Activated T-helper 2 cell treated with anti-CD3 and anti-CD28 coated beads, Interferon-gamma antibody, Interleukin-2, Interleukin-4, amounts not matched to agents 10 μg/mL and 5 μg/mL and 100 μg/mL, durations not matched to agents 14 hours and 24 hours and 36 hours (primary cell): Measurements from ENCODE around the gene IPCEF1. TPM values are rescaled to one million over a fixed set of nuclear protein-coding genes. Genes with fewer than 3 reads are reported as not detected.
"Not testable (repeated sequence)": the region's sequence is repeated elsewhere in the genome, so short reads cannot be mapped to it uniquely, and the experiment has no call there.

ENCODE experiments used
- DNase-seq: peaks from one replicate; pipeline ENCODE4 v3.0.0; 2021; ENCODE audit warnings: low spot score
- H3K27ac Mint-ChIP-seq: one replicate; pipeline ENCODE4 v1.8.0; 2021; ENCODE audit warnings: mixed read lengths
- H3K27me3 Mint-ChIP-seq: one replicate; pipeline ENCODE4 v1.8.0; 2021; ENCODE audit warnings: low read depth, mixed read lengths
- H3K36me3 Mint-ChIP-seq: one replicate; pipeline ENCODE4 v1.8.0; 2021; ENCODE audit warnings: low read depth, mixed read lengths
- H3K4me1 Mint-ChIP-seq: one replicate; pipeline ENCODE4 v1.8.0; 2021; ENCODE audit warnings: low read depth, mixed read lengths
- H3K4me3 Mint-ChIP-seq: one replicate; pipeline ENCODE4 v1.8.0; 2021; ENCODE audit warnings: low read depth, mild to moderate bottlenecking, moderate library complexity, mixed read lengths
- H3K9me3 Mint-ChIP-seq: one replicate; pipeline ENCODE4 v1.8.0; 2021; ENCODE audit warnings: mixed read lengths
- intact Hi-C: fragments of 100-400 bp; cut with micrococcal nuclease; formaldehyde crosslinking; loops from one replicate; pipeline ENCODE4 v1.15.1; 2023
- total RNA-seq: library from RNA; stranded (reverse); gene quantifications from 2 replicates; pipeline ENCODE4 v1.2.3, GENCODE V29; 2022

IPCEF1 gene
- total RNA-seq, 1 donor from 2014 or later: 0.34 TPM

- peaks cover 19% of the 10 kb centered on the region for H3K27me3 Mint-ChIP-seq
- peaks cover 29% of the 10 kb centered on the region for H3K36me3 Mint-ChIP-seq
- no peak for DNase-seq
- intact Hi-C loops: loop anchor here (5.0 kb wide), 2 partner anchors 167 to 1263 kb away; partner anchors contain the start of gene FBXO5
- peaks cover 8% of the 10 kb centered on the region for H3K9me3 Mint-ChIP-seq
- H3K4me3 Mint-ChIP-seq: peak overlapping the region; percentile 57
- peaks cover 76% of the 10 kb centered on the region for H3K4me1 Mint-ChIP-seq
- peak overlapping the region; percentile 8 for H3K27ac Mint-ChIP-seq
Observed at GRCh38 chr6:154245506-154245905, 111.1 kb downstream of the IPCEF1 start.

DNA sequence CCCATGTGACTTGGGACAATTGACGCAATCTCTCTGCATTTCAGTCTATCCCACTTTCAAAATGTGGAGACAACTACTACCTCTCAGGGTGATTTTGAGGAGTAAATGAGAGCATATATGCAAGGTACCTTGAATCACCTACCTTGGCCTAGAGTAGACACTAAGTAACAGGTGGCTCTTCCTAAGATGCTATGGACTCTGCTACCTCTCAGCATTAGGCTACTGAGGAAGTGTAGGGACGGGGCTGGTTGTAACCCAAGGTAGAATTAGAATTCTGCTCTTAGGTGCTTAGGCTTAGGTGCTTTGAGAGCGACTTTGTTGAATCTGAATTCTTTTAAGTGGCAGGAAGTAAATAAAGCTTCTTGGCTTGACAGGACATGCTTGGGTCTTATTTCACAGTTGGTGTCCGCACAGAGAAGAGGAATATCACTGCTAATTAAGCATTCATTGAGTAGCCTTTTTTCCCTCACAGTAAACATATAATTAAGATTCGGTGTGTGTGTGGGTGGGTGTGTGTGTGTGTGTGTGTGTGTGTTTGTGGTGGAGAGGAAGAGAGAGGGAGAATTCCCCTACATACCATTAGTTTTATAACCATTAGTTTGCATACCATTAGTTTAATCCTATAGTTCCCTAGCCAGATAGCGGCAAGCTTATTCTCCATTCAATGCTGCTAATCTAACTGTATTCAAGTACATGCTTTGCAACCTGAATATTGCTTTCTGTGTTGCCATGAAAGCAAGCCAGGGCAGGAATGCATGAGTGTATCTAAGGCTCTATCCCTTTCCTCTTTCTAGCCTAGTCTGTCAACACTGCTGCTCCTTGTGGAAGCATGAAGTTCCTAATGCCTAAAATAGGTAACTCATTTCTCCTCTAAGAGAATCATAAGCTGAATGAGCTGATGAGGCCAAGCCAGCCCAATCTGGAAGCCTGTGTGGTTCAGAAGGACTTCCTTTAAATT lies 112.5 kb downstream of the IPCEF1 start:
- Mint-ChIP-seq H3K36me3 (peaks cover 29% of the 10 kb centered on the region), H3K27me3 (peaks cover 19% of the 10 kb centered on the region), H3K4me1 (peaks cover 75% of the 10 kb centered on the region), H3K27ac (no peak overlapping the region), H3K9me3 (peaks cover 8% of the 10 kb centered on the region), H3K4me3 (no peak overlapping the region)
- intact Hi-C loops: no loop called here
- DNase-seq: no peak

DNA sequence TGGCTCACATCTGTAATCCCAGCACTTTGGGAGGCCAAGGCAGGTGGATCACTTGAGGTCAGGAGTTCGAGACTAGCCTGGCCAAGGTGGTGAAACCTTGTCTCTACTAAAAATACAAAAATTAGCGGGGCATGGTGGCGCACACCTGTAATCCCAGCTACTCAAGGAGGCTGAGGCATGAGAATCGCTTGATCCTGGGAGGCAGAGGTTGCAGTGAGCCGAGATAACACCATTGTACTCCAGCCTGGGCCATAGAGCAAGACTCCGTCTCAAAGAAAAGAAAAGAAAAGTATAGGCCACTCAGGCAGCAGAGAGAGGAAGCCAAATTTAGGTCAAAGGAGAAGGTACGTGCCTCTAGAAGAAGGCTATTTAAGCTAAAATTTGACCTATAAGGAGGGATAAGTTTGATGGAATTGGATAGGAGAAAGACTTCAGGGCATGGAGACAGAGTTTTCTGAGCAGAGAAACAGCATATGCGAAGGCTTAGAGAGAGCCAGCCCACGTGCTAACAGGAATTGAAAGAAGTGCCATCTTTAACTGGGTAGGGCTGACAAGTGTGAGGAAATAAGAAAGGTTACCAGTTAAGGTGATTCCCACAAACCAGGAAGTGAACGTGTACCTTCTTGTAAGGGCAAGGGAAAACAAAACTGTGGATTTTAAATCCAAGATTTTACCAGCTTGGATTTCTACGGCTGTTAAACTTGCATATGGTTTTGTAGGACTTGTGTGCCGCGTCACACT lies 113.8 kb downstream of the IPCEF1 start:
- Mint-ChIP-seq H3K4me3 (no peak overlapping the region), H3K27me3 (peaks cover 19% of the 10 kb centered on the region), H3K36me3 (peaks cover 29% of the 10 kb centered on the region), H3K27ac (no peak overlapping the region), H3K9me3 (peaks cover 8% of the 10 kb centered on the region), H3K4me1 (peaks cover 67% of the 10 kb centered on the region)
- DNase-seq: no peak
- intact Hi-C loops: no loop called here

DNA sequence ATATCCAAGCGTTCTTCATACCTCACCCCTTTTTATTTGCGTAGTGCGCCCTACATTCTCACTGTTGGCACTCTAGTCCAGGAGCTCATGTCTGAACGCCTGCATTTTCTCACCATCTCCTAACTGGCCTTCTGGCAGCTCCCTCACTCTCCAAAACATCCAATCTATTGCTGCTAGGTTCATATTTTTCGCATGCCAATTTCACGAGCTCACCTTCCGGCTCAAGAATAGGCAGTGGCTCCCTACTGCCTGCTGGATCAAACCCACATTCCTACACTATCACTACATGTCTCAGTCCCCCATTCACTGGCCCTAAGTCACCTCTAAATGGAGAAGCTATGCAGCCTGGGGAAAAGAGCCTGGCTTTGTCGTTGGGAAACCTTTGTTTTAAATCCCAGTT lies 115.0 kb downstream of the IPCEF1 start:
- Mint-ChIP-seq H3K27me3 (peaks cover 16% of the 10 kb centered on the region), H3K9me3 (peaks cover 8% of the 10 kb centered on the region), H3K4me3 (no peak overlapping the region), H3K36me3 (peaks cover 29% of the 10 kb centered on the region), H3K27ac (peak overlapping the region; percentile 53), H3K4me1 (peaks cover 56% of the 10 kb centered on the region)
- intact Hi-C loops: loop anchor here (1.0 kb wide), 1 partner anchor 9 kb away; no protein-coding TSS in a partner anchor
- no peak for DNase-seq

- peaks cover 51% of the 10 kb centered on the region for H3K4me1 Mint-ChIP-seq
- not testable (repeated sequence) for H3K27ac Mint-ChIP-seq, DNase-seq, H3K4me3 Mint-ChIP-seq, H3K9me3 Mint-ChIP-seq
- peaks cover 24% of the 10 kb centered on the region for H3K36me3 Mint-ChIP-seq
- peaks cover 13% of the 10 kb centered on the region for H3K27me3 Mint-ChIP-seq
- intact Hi-C loops: loop anchor here (1.0 kb wide), 1 partner anchor 9 kb away; no protein-coding TSS in a partner anchor
Observed at GRCh38 chr6:154241061-154241460, 115.5 kb downstream of the IPCEF1 start.

DNA sequence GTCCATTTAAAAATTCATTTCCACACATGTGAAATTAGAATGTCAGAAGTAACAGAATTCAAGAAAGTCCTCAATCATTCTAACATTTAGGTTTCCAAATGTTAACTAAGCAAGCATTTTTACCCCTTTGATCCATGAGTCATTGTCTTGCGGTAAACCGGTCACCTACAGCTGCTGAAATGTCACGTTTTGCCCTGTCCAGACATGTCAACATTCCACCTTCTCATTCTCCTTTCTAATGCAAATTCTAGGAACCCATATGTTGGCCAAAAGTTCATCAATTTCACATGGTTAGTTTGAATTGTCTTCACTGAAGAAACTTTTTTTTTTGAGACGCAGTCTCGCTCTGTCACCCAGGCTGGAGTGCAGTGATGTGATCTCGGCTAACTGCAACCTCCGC lies 117.2 kb downstream of the IPCEF1 start:
- Mint-ChIP-seq H3K36me3 (peaks cover 20% of the 10 kb centered on the region), H3K27me3 (peaks cover 2% of the 10 kb centered on the region), H3K9me3 (peaks cover 8% of the 10 kb centered on the region), H3K27ac (no peak overlapping the region), H3K4me1 (peaks cover 42% of the 10 kb centered on the region), H3K4me3 (no peak overlapping the region)
- no peak for DNase-seq
- intact Hi-C loops: loop anchor here (10.0 kb wide), 1 partner anchor 1075 kb away; the partner anchor contains the start of gene TFB1M

GRCh38 chr6:154238831-154239230 lies 117.8 kb downstream of the IPCEF1 start:
- no peak for DNase-seq
- Mint-ChIP-seq H3K36me3 (peaks cover 19% of the 10 kb centered on the region), H3K27me3 (peaks cover 2% of the 10 kb centered on the region), H3K4me1 (peaks cover 40% of the 10 kb centered on the region), H3K4me3 (no peak overlapping the region), H3K9me3 (peaks cover 8% of the 10 kb centered on the region), H3K27ac (no peak overlapping the region)
- intact Hi-C loops: loop anchor here (10.0 kb wide), 1 partner anchor 1076 kb away; the partner anchor contains the start of gene TFB1M

DNA sequence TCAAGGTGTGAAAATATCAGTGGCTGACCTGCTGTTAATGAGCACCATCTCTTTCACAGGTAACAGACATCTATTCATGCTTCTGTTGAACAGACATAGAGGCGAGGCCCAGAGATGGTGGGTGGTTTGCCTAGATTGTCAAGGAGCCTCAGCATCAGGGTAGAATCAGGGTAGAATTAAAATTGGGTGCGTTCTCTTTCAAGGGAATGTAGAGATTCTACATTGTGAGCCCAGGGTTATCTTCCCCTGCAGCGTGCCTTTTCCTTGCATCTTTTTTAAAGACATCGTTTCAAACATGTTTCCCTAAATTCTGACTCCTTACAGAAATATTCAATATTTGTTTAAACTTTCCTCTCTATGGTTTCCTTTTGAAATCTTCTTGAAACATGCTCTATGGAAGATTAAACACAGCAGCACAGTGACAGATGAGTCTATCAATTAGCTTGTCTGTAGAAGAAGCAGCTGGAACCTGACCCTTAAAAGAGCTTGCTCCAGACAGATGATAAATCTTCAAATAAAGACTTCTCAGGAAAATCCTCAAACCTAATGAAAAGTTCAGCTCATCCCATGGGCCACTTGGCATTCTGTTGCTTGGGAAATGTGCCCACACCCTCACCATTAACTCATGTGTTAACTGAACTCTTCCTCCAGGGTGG lies 119.8 kb downstream of the IPCEF1 start:
- H3K4me3 Mint-ChIP-seq: no peak overlapping the region
- no peak for DNase-seq
- no peak overlapping the region for H3K27ac Mint-ChIP-seq
- H3K27me3 Mint-ChIP-seq: peaks cover 2% of the 10 kb centered on the region
- H3K4me1 Mint-ChIP-seq: peaks cover 39% of the 10 kb centered on the region
- no peaks in the 10 kb centered on the region for H3K9me3 Mint-ChIP-seq
- intact Hi-C loops: loop anchor here (10.0 kb wide), 1 partner anchor 1078 kb away; the partner anchor contains the start of gene TFB1M
- peaks cover 4% of the 10 kb centered on the region for H3K36me3 Mint-ChIP-seq

DNA sequence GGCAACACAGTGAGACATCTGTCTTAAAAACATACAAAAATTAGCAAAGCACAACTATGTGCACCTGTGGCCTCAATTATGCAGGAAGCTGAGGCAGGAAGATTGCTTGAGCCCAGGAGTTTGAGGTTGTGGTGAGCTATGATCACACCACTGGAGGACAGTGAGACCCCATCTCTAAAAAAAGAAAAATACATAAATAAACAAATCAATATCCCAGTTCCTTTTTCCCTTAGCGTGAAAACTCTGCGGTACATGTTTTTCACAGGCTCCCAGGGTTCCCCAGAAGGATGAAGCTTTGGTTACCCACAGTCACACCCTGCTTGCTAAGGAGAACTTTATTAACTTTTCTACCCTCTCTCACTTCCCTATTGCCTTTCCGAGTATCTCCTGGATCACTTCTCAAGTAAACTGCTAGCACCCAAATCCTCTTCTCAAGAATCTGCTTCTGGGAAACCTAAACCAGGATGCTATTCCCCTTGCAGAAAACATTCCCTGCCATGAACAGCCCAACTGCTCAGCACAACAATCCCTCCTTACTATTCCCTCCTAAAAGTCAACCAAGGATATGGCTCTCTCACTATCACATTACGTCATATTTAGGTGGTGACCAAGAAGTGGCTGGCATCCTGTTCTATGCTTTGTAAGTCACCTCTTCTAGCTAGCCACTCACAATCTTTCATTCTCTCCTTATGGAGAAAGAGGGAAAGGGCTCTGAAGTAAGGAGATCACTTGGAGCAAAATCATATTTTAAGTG lies 122.4 kb downstream of the IPCEF1 start:
- Mint-ChIP-seq H3K9me3 (no peaks in the 10 kb centered on the region), H3K36me3 (no peaks in the 10 kb centered on the region), H3K4me1 (peaks cover 38% of the 10 kb centered on the region), H3K27me3 (peaks cover 2% of the 10 kb centered on the region), H3K27ac (no peak overlapping the region), H3K4me3 (no peak overlapping the region)
- intact Hi-C loops: loop anchor here (5.0 to 10.0 kb wide), 2 partner anchors 33 to 1081 kb away; partner anchors contain the start of gene TFB1M
- DNase-seq: no peak

GRCh38 chr6:154233383-154233782 lies 123.2 kb downstream of the IPCEF1 start:
- DNase-seq: no peak
- Mint-ChIP-seq H3K27ac (no peak overlapping the region), H3K4me1 (peaks cover 41% of the 10 kb centered on the region), H3K36me3 (no peaks in the 10 kb centered on the region), H3K27me3 (peaks cover 2% of the 10 kb centered on the region), H3K4me3 (no peak overlapping the region), H3K9me3 (no peaks in the 10 kb centered on the region)
- intact Hi-C loops: loop anchor here (5.0 to 10.0 kb wide), 2 partner anchors 34 to 1081 kb away; partner anchors contain the start of gene TFB1M

GRCh38 chr6:154232013-154232910 lies 124.3 kb downstream of the IPCEF1 start:
- H3K4me1 Mint-ChIP-seq: peaks cover 42% of the 10 kb centered on the region
- H3K36me3 Mint-ChIP-seq: no peaks in the 10 kb centered on the region
- peak overlapping the region; percentile 17 for H3K4me3 Mint-ChIP-seq
- no peaks in the 10 kb centered on the region for H3K9me3 Mint-ChIP-seq
- H3K27me3 Mint-ChIP-seq: peaks cover 2% of the 10 kb centered on the region
- DNase-seq: no peak
- peak overlapping the region; percentile 18 for H3K27ac Mint-ChIP-seq
- intact Hi-C loops: loop anchor here (1.0 to 10.0 kb wide), 3 partner anchors 15 to 1083 kb away; partner anchors contain the start of gene TFB1M
